Activated CD4-positive, alpha-beta memory T cell treated with anti-CD3 and anti-CD28 coated beads for 36 hours (primary cell): ENCODE measurements around the gene GAL3ST3. TPM values are rescaled to one million over a fixed set of nuclear protein-coding genes. Genes with fewer than 3 reads are reported as not detected.

ENCODE experiments used
- CTCF ChIA-PET: fragments of 350-600 bp; sonication (Branson Sonifier 250); formaldehyde crosslinking; loops from one replicate; lab custom pipeline; 2021; ENCODE audit warnings: antibody characterized with exemption, inconsistent platforms; lab: Charles Lee
- POLR2A ChIA-PET: fragments of 350-600 bp; sonication (Branson Sonifier 250); formaldehyde crosslinking; loops from one replicate; lab custom pipeline; 2021; ENCODE audit warnings: antibody characterized with exemption; lab: Charles Lee
- DNase-seq: peaks from one replicate; pipeline ENCODE4 v3.0.0-alpha.2; 2020
- H3K27ac Mint-ChIP-seq: one replicate; pipeline ENCODE4 v1.8.0; 2021; ENCODE audit warnings: mixed read lengths
- H3K27me3 Mint-ChIP-seq: one replicate; pipeline ENCODE4 v1.8.0; 2021; ENCODE audit warnings: mixed read lengths
- H3K36me3 Mint-ChIP-seq: one replicate; pipeline ENCODE4 v1.8.0; 2021; ENCODE audit warnings: mixed read lengths
- H3K4me1 Mint-ChIP-seq: one replicate; pipeline ENCODE4 v1.8.0; 2021; ENCODE audit warnings: low read depth, mixed read lengths
- H3K4me3 Mint-ChIP-seq: one replicate; pipeline ENCODE4 v1.8.0; 2021; ENCODE audit warnings: mild to moderate bottlenecking, mixed read lengths
- H3K9me3 Mint-ChIP-seq: one replicate; pipeline ENCODE4 v1.8.0; 2021; ENCODE audit warnings: mixed read lengths
- intact Hi-C: fragments of 100-400 bp; cut with micrococcal nuclease; formaldehyde crosslinking; loops from one replicate; pipeline ENCODE4 v1.15.1; 2023
- total RNA-seq, 2 experiments: library from RNA; stranded (reverse); gene quantifications; one replicate each; pipeline ENCODE4 v1.2.3, GENCODE V29; 2021

Gene GAL3ST3
- total RNA-seq, 2 experiments from 2014 or later = not detected

- H3K36me3 Mint-ChIP-seq = peaks cover 44% of the 10 kb centered on the region
- H3K27ac Mint-ChIP-seq = peak within 1 kb of the TSS; percentile 99
- no peaks in the 10 kb centered on the region for H3K9me3 Mint-ChIP-seq
- ChIA-PET POLR2A (interaction anchor here (0.6 to 1.4 kb wide), 12 partner anchors 40 to 290 kb away, joined by 3 to 8 read pairs (median 4); partner anchors contain the start of genes CFL1, FIBP, FOSL1 and KAT5), CTCF (interaction anchor here (0.5 to 1.6 kb wide), 16 partner anchors 10 to 290 kb away, joined by 3 to 11 read pairs (median 4); partner anchors contain the start of genes CCDC85B, CFL1, FIBP and KAT5)
- intact Hi-C loops = loop anchor here (1.0 to 5.0 kb wide), 6 partner anchors 41 to 290 kb away; partner anchors contain the start of genes AP5B1, CFL1, KAT5 and SART1
- peak within 1 kb of the TSS; percentile 99 for H3K4me3 Mint-ChIP-seq
- no peaks in the 10 kb centered on the region for H3K27me3 Mint-ChIP-seq
- DNase-seq = peak; percentile 97
- H3K4me1 Mint-ChIP-seq = peaks cover 38% of the 10 kb centered on the region
Measured at GRCh38 chr11:66001942-66002647, 46.9 kb downstream of the GAL3ST3 start, which contains the start of the genes BANF1 and EIF1AD. TSS of gene BANF1 (plus strand) at chr11:66002503. CDS start at chr11:66003251, 748 bp downstream. TSS of gene EIF1AD (minus strand) at chr11:66002157. CDS start at chr11:66000389, 1,768 bp downstream.

GRCh38 chr11:65997286-65997685, 51.7 kb downstream of the GAL3ST3 start:
- CTCF ChIA-PET = no interaction called here
- H3K27ac Mint-ChIP-seq = no peak overlapping the region
- POLR2A ChIA-PET = no interaction called here
- peaks cover 34% of the 10 kb centered on the region for H3K36me3 Mint-ChIP-seq
- DNase-seq = no peak
- H3K27me3 Mint-ChIP-seq = no peaks in the 10 kb centered on the region
- intact Hi-C loops = no loop called here
- no peaks in the 10 kb centered on the region for H3K9me3 Mint-ChIP-seq
- no peak overlapping the region for H3K4me3 Mint-ChIP-seq
- H3K4me1 Mint-ChIP-seq = peaks cover 24% of the 10 kb centered on the region

DNA sequence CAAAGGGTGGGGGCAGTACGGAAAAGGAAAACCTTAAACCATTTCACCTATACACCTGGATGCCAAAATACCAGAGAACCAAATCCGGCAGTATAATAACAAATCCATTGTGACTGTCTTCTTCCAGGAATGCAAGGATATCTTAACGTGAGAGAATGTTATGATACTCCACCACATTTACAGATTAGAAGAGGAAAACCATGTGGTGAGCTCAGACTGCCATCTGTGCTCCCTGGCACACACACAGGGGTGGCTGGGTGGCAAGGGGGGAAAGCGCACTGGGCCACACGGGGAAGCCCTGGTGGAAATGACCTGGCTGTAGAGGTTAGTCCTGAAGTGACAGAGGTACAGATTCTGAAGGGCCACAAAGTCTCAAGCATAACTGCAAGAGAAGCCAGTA, 56.9 kb downstream of the GAL3ST3 start:
- CTCF ChIA-PET = interaction anchor here (0.9 to 6.3 kb wide), 6 partner anchors 11 to 287 kb away, joined by 3 to 156 read pairs (median 6); partner anchors contain the start of genes BANF1, CCDC85B, FIBP and KAT5
- Mint-ChIP-seq H3K36me3 (peaks cover 11% of the 10 kb centered on the region), H3K27me3 (no peaks in the 10 kb centered on the region), H3K4me1 (peaks cover 6% of the 10 kb centered on the region), H3K4me3 (no peak overlapping the region), H3K9me3 (no peaks in the 10 kb centered on the region), H3K27ac (no peak overlapping the region)
- POLR2A ChIA-PET = no interaction called here
- DNase-seq = no peak
- intact Hi-C loops = no loop called here

Other genes with a start within 250 kb of the GAL3ST3 start
- 1 to 10 TPM; 2.0 to 2.7 TPM for gene SNX32, start 215.2 kb downstream of the GAL3ST3 start, total RNA-seq
- gene CFL1, start 191.0 kb downstream of the GAL3ST3 start, total RNA-seq = 1,000 to 10,000 TPM; 1,166 to 1,191 TPM
- 10 to 100 TPM; 69.8 to 71.7 TPM for gene MUS81, start 188.7 kb downstream of the GAL3ST3 start, total RNA-seq
- 10 to 100 TPM; 11.5 to 12.5 TPM for gene EFEMP2, start 176.4 kb downstream of the GAL3ST3 start, total RNA-seq
- gene CTSW, start 169.3 kb downstream of the GAL3ST3 start, total RNA-seq = 10 to 100 TPM; 11.1 to 13.2 TPM
- 100 to 1,000 TPM in 1 of 2 experiments, 10 to 100 TPM in 1; 94.2 to 101 TPM for gene FIBP, start 160.7 kb downstream of the GAL3ST3 start, total RNA-seq
- 10 to 100 TPM; 40.0 to 44.4 TPM for gene CCDC85B, start 158.5 kb downstream of the GAL3ST3 start, total RNA-seq
- 10 to 100 TPM; 17.1 to 17.7 TPM for gene FOSL1, start 148.8 kb downstream of the GAL3ST3 start, total RNA-seq
- 10 to 100 TPM; 22.2 to 23.6 TPM for gene C11orf68, start 130.1 kb downstream of the GAL3ST3 start, total RNA-seq
- gene DRAP1, start 129.7 kb downstream of the GAL3ST3 start, total RNA-seq = 100 to 1,000 TPM; 154 to 169 TPM
- gene TSGA10IP, start 103.7 kb downstream of the GAL3ST3 start, total RNA-seq = not detected
- 10 to 100 TPM; 59.1 to 60.5 TPM for gene SART1, start 87.4 kb downstream of the GAL3ST3 start, total RNA-seq
- gene EIF1AD, start 47.0 kb downstream of the GAL3ST3 start, total RNA-seq = 10 to 100 TPM; 41.2 to 42.7 TPM
- 100 to 1,000 TPM; 264 to 280 TPM for gene BANF1, start 46.7 kb downstream of the GAL3ST3 start, total RNA-seq
- gene CST6, start 37.2 kb downstream of the GAL3ST3 start, total RNA-seq = not detected
- gene CATSPER1, start 22.7 kb downstream of the GAL3ST3 start, total RNA-seq = not detected
- 100 to 1,000 TPM; 271 to 274 TPM for gene SF3B2, start 3.2 kb upstream of the GAL3ST3 start, total RNA-seq
- gene PACS1, start 21.1 kb upstream of the GAL3ST3 start, total RNA-seq = 10 to 100 TPM; 82.0 to 84.1 TPM
- gene KLC2, start 208.5 kb upstream of the GAL3ST3 start, total RNA-seq = 10 to 100 TPM; 40.5 to 44.8 TPM
- 100 to 1,000 TPM; 118 to 124 TPM for gene RAB1B, start 219.5 kb upstream of the GAL3ST3 start, total RNA-seq
- gene CNIH2, start 229.0 kb upstream of the GAL3ST3 start, total RNA-seq = 1 to 10 TPM in 1 of 2 experiments, under 1 TPM in 1; 0.39 to 1.5 TPM
- gene YIF1A, start 240.0 kb upstream of the GAL3ST3 start, total RNA-seq = 10 to 100 TPM; 63.1 to 65.8 TPM
- not detected for gene TMEM151A, start 242.7 kb upstream of the GAL3ST3 start, total RNA-seq